H1 (cell line): Measurements from ENCODE around the gene TSC22D1. TPM values are rescaled to one million over a fixed set of nuclear protein-coding genes. Genes with fewer than 3 reads are reported as not detected.

ENCODE experiments used
- CTCF ChIA-PET: fragments of 300-600 bp; sonication (Branson Sonifier 250); formaldehyde crosslinking; loops from one replicate; lab custom pipeline; 2021; ENCODE audit not compliant: partially characterized antibody; lab: Charles Lee
- POLR2A ChIA-PET: fragments of 300-600 bp; sonication (Branson Sonifier 250); formaldehyde crosslinking; loops from one replicate; lab custom pipeline; 2021; ENCODE audit warnings: inconsistent platforms; ENCODE audit not compliant: partially characterized antibody; lab: Charles Lee
- DNase-seq, 2 experiments: peaks; one replicate each; pipeline versions ENCODE4 v3.0.0 to v3.0.0-alpha.2; 2010 to 2022; ENCODE audit warnings: low spot score in 2 of 2, low read depth in 1 of 2, mixed read lengths in 1 of 2
- FAIRE-seq: peaks from 2 replicates; lab custom pipeline; 2011; peaks lifted over from hg19 to GRCh38; lab: Jason Lieb, UNC
- H2AFZ ChIP-seq: 2 replicates; pipeline ENCODE4 v1.8.1; 2012; ENCODE audit warnings: low read length, inconsistent platforms
- H2AK5ac ChIP-seq: 2 replicates; pipeline ENCODE4 v1.6.1; 2013; ENCODE audit warnings: low read depth, low read length
- H2BK120ac ChIP-seq: replicated peaks from 2 replicates; pipeline ENCODE3; 2013; ENCODE audit warnings: low read depth, low read length, inconsistent platforms
- H2BK12ac ChIP-seq: 2 replicates; pipeline ENCODE4 v1.6.1; 2013; ENCODE audit warnings: low read depth, low read length
- H2BK15ac ChIP-seq: 2 replicates; pipeline ENCODE4 v1.6.1; 2013; ENCODE audit warnings: low read length
- H2BK20ac ChIP-seq: 2 replicates; pipeline ENCODE4 v1.6.1; 2013; ENCODE audit warnings: low read length
- H2BK5ac ChIP-seq: 2 replicates; pipeline ENCODE4 v1.6.1; 2013; ENCODE audit warnings: low read depth, low read length
- H3K14ac ChIP-seq: 2 replicates; pipeline ENCODE4 v1.6.1; 2013; ENCODE audit warnings: inconsistent platforms; ENCODE audit not compliant: insufficient read length
- H3K18ac ChIP-seq: 2 replicates; pipeline ENCODE4 v1.6.1; 2013; ENCODE audit warnings: low read length; ENCODE audit errors: extremely low read depth
- H3K23ac ChIP-seq: 2 replicates; pipeline ENCODE4 v1.6.1; 2013; ENCODE audit warnings: inconsistent platforms; ENCODE audit not compliant: insufficient read length
- H3K23me2 ChIP-seq: 2 replicates; pipeline ENCODE4 v1.6.1; 2013; ENCODE audit warnings: low read depth, low read length
- H3K27ac ChIP-seq: 2 replicates; pipeline ENCODE4 v1.6.1; 2011; ENCODE audit warnings: low read depth, low read length, inconsistent platforms
- H3K27me3 ChIP-seq, 4 experiments: replicated peaks in 1 of 4; 1 replicate in 1 of 4; 2 replicates in 3 of 4; pipeline versions ENCODE4 v1.6.1 to v1.8.1; 2011 to 2013; ENCODE audit warnings: low read length in 3 of 4, mild to moderate bottlenecking in 3 of 4, inconsistent platforms in 2 of 4, mixed read lengths in 2 of 4, moderate library complexity in 1 of 4; ENCODE audit not compliant: control insufficient read depth in 3 of 4, insufficient read depth in 3 of 4; ENCODE audit errors: extremely low read depth in 1 of 4
- H3K36me3 ChIP-seq, 4 experiments: 2 replicates each; pipeline versions ENCODE4 v1.6.1 to v1.8.1; 2011 to 2013; ENCODE audit warnings: mild to moderate bottlenecking in 4 of 4, low read length in 3 of 4, moderate library complexity in 2 of 4, control low read depth in 1 of 4, inconsistent platforms in 1 of 4; ENCODE audit not compliant: insufficient read depth in 4 of 4, control insufficient read depth in 2 of 4
- H3K4ac ChIP-seq: replicated peaks from 2 replicates; pipeline ENCODE3; 2013; ENCODE audit warnings: low read length, low read depth, mixed read lengths, inconsistent platforms; ENCODE audit not compliant: insufficient read length
- H3K4me1 ChIP-seq, 4 experiments: replicated peaks in 1 of 4; 1 replicate in 1 of 4; 2 replicates in 3 of 4; pipeline versions ENCODE4 v1.6.1 to v1.8.1; 2011 to 2013; ENCODE audit warnings: low read length in 3 of 4, inconsistent platforms in 2 of 4, mixed read lengths in 1 of 4; ENCODE audit not compliant: insufficient read depth in 4 of 4, control insufficient read depth in 3 of 4
- H3K4me2 ChIP-seq, 2 experiments: 2 replicates each; pipeline versions ENCODE4 v1.6.1 to v1.8.1; 2011 to 2013; ENCODE audit warnings: low read depth in 2 of 2, low read length in 2 of 2, control low read depth in 1 of 2, inconsistent platforms in 1 of 2, mild to moderate bottlenecking in 1 of 2; ENCODE audit not compliant: insufficient read depth in 1 of 2
- H3K4me3 ChIP-seq, 4 experiments: fragments of 200-600, 300-600 bp in 1 of 4; sonication (generic), shearing (Covaris generic), sonication (Bioruptor Twin) in 1 of 4; 2 replicates each; pipeline versions ENCODE4 v1.5.1 to v1.8.1; 2011 to 2016; ENCODE audit warnings: low read length in 4 of 4, low read depth in 3 of 4, control low read depth in 2 of 4, inconsistent platforms in 2 of 4, mild to moderate bottlenecking in 2 of 4, mixed read lengths in 1 of 4, moderate library complexity in 1 of 4; ENCODE audit not compliant: insufficient read depth in 2 of 4; ENCODE audit errors: extremely low read depth in 1 of 4
- H3K56ac ChIP-seq: replicated peaks from 2 replicates; pipeline ENCODE3; 2013; ENCODE audit warnings: low read depth, mild to moderate bottlenecking, mixed read lengths, low read length, inconsistent platforms; ENCODE audit not compliant: insufficient read length
- H3K79me1 ChIP-seq: 2 replicates; pipeline ENCODE4 v1.6.1; 2013; ENCODE audit warnings: low read depth, low read length, control low read depth
- H3K79me2 ChIP-seq, 2 experiments: 2 replicates each; pipeline versions ENCODE4 v1.6.1 to v1.8.1; 2012 to 2013; ENCODE audit warnings: low read length in 2 of 2, mild to moderate bottlenecking in 2 of 2, inconsistent platforms in 1 of 2; ENCODE audit not compliant: insufficient read depth in 2 of 2, control insufficient read depth in 1 of 2
- H3K9ac ChIP-seq, 4 experiments: replicated peaks in 1 of 4; 1 replicate in 1 of 4; 2 replicates in 3 of 4; pipeline versions ENCODE4 v1.6.1 to v1.8.1; 2011 to 2013; ENCODE audit warnings: low read depth in 3 of 4, low read length in 3 of 4, control low read depth in 2 of 4, mild to moderate bottlenecking in 2 of 4, moderate library complexity in 2 of 4, inconsistent platforms in 1 of 4; ENCODE audit errors: extremely low read depth in 1 of 4
- H3K9me3 ChIP-seq, 2 experiments: 2 replicates each; pipeline versions ENCODE4 v1.6.1 to v1.8.1; 2012 to 2013; ENCODE audit warnings: mild to moderate bottlenecking in 2 of 2, moderate library complexity in 2 of 2, control low read depth in 1 of 2, inconsistent platforms in 1 of 2, low read depth in 1 of 2, low read length in 1 of 2, mixed read lengths in 1 of 2; ENCODE audit not compliant: insufficient read depth in 2 of 2
- H4K20me1 ChIP-seq, 2 experiments: replicated peaks in 1 of 2; 2 replicates each; pipeline versions ENCODE3 to v1.8.1; 2011 to 2013; ENCODE audit warnings: inconsistent platforms in 2 of 2, low read length in 2 of 2, mild to moderate bottlenecking in 1 of 2; ENCODE audit not compliant: insufficient read depth in 2 of 2, control insufficient read depth in 1 of 2
- H4K5ac ChIP-seq: 2 replicates; pipeline ENCODE4 v1.6.1; 2013; ENCODE audit warnings: low read length, low read depth, mixed read lengths, inconsistent platforms; ENCODE audit not compliant: insufficient read length
- H4K8ac ChIP-seq: 2 replicates; pipeline ENCODE4 v1.8.0; 2013; ENCODE audit warnings: mild to moderate bottlenecking, moderate library complexity, low read length, inconsistent platforms; ENCODE audit not compliant: insufficient read depth; ENCODE audit errors: extremely low read depth
- H4K91ac ChIP-seq: replicated peaks from 2 replicates; pipeline ENCODE3; 2013; ENCODE audit warnings: low read length, mixed read lengths, inconsistent platforms; ENCODE audit not compliant: insufficient read length
- ATF3 ChIP-seq: IDR thresholded peaks from 2 replicates; pipeline ENCODE4 v1.6.1; 2011; ENCODE audit warnings: low read depth, mild to moderate bottlenecking, low read length; ENCODE audit not compliant: insufficient read depth
- CEBPB ChIP-seq: IDR thresholded peaks from 2 replicates; pipeline ENCODE4 v1.6.1; 2012; ENCODE audit warnings: low read depth, low read length
- CREB1 ChIP-seq: IDR thresholded peaks from 2 replicates; pipeline ENCODE4 v1.6.1; 2012; ENCODE audit warnings: inconsistent platforms
- CTBP2 ChIP-seq: IDR thresholded peaks from 2 replicates; pipeline ENCODE4 v1.7.0; 2011; ENCODE audit warnings: borderline replicate concordance, mild to moderate bottlenecking, moderate library complexity, mixed read lengths, low read length; ENCODE audit not compliant: insufficient read depth, insufficient read length
- MAX ChIP-seq: IDR thresholded peaks from 2 replicates; pipeline ENCODE4 v1.6.1; 2012; ENCODE audit warnings: inconsistent platforms
- NANOG ChIP-seq: IDR thresholded peaks from 2 replicates; pipeline ENCODE4 v1.6.1; 2011; ENCODE audit warnings: low read length, low read depth, mild to moderate bottlenecking, inconsistent platforms; ENCODE audit not compliant: insufficient read depth, poor library complexity, severe bottlenecking
- NRF1 ChIP-seq: IDR thresholded peaks from 2 replicates; pipeline ENCODE4 v1.6.1; 2011; ENCODE audit warnings: mild to moderate bottlenecking, low read depth, low read length, improper control_type of control experiment
- RNF2 ChIP-seq: fragments of 200-900, 300-1000 bp; sonication (generic); IDR thresholded peaks from 2 replicates; pipeline ENCODE4 v1.7.1; 2016; ENCODE audit warnings: borderline replicate concordance, low read depth, mild to moderate bottlenecking, antibody characterized with exemption, low read length; ENCODE audit not compliant: poor library complexity, severe bottlenecking; ENCODE audit errors: missing control alignments
- WGBS, 2 experiments: shearing (Covaris generic) in 1 of 2; methylation state at CpG; one replicate each; pipeline versions ENCODE4 v1.1.6 to v1.1.7; 2013 to 2015; ENCODE audit warnings: low lambda C conversion rate in 2 of 2, mixed read lengths in 2 of 2, inconsistent platforms in 1 of 2, low coverage in 1 of 2, missing lambda C conversion rate in 1 of 2; ENCODE audit not compliant: insufficient replicate concordance in 2 of 2, insufficient coverage in 1 of 2, insufficient read length in 1 of 2; ENCODE audit errors: extremely low coverage in 1 of 2, missing lambda C conversion rate in 1 of 2; 5-methylcytosine and 5-hydroxymethylcytosine counted together
- polyA plus RNA-seq, 7 experiments: library from polyadenylated mRNA; depleted of rRNA in 3 of 7; stranded (reverse) in 5 of 7; unstranded in 2 of 7; fragments of >200 nt in 5 of 7; fragments of 200-250 nt in 2 of 7; gene quantifications; 1 replicate in 5 of 7; 2 replicates in 1 of 7; 4 replicates in 1 of 7; pipeline versions ENCODE4 v1.2.1 to v1.2.3, GENCODE V29; 2011 to 2013; ENCODE audit warnings: missing spikeins in 2 of 7, mixed read lengths in 2 of 7
- total RNA-seq: library from RNA; stranded (reverse); fragmentation: NEBNext Ultra II Directional; extraction: Animal tissue kit (Norgen Biotek cat#: 25700); gene quantifications from 2 replicates; pipeline ENCODE4 v1.2.1, GENCODE V29; 2021

Gene TSC22D1
- total and polyA plus RNA-seq, 2 of the 8 experiments (the other 6 are each of a cell fraction or from before 2014, with no cell fraction given), result 52.6 to 80.9 TPM

- Histone ChIP-seq H3K23ac (no peak overlapping the region), H3K4me1 (peaks cover 0 to 4% (median 2%) of the 10 kb centered on the region in 4 experiments; a peak in 3 of 7 replicates), H3K4ac (no peak overlapping the region), H2AFZ (no peak overlapping the region), H3K36me3 (no peaks in the 10 kb centered on the region), H3K9ac (no peak overlapping the region), H4K20me1 (no peaks in the 10 kb centered on the region), H3K27me3 (no peaks in the 10 kb centered on the region), H3K4me2 (no peak overlapping the region), H4K5ac (no peak overlapping the region), H3K14ac (no peak overlapping the region), H3K56ac (no peak overlapping the region), H3K79me1 (no peaks in the 10 kb centered on the region), H3K18ac (no peak overlapping the region), H3K9me3 (no peaks in the 10 kb centered on the region), H3K27ac (no peak overlapping the region), H3K23me2 (no peaks in the 10 kb centered on the region), H2BK15ac (no peak overlapping the region), H2BK120ac (no peak overlapping the region), H3K4me3 (no peak overlapping the region), H2BK12ac (no peak overlapping the region; the same call in 1 of the 2 replicates), H4K8ac (no peak overlapping the region), H3K79me2 (no peaks in the 10 kb centered on the region), H2BK20ac (no peak overlapping the region), H2BK5ac (no peak overlapping the region), H2AK5ac (no peak overlapping the region), H4K91ac (no peak overlapping the region)
- TF ChIP-seq NANOG, result no peak
- no peak for TF ChIP-seq NRF1
- no peak for TF ChIP-seq CREB1
- TF ChIP-seq ATF3, result no peak
- no peak for TF ChIP-seq CEBPB
- TF ChIP-seq MAX, result no peak
- no peak for TF ChIP-seq CTBP2
- TF ChIP-seq RNF2, result no peak
- ChIA-PET CTCF (interaction anchor here (0.6 to 1.6 kb wide), 7 partner anchors 9 to 494 kb away, joined by 3 to 5 read pairs (median 3); no protein-coding TSS in a partner anchor), POLR2A (interaction anchor here (0.8 to 2.0 kb wide), 4 partner anchors 20 to 41 kb away, joined by 3 to 9 read pairs (median 4); no protein-coding TSS in a partner anchor)
- DNase-seq, result no peak
- 93% methylated on average over 8 of the region's 8 CpGs; no CpG with 5 or more reads in 1 of the 2 experiments for WGBS, 2 experiments
- FAIRE-seq, result no peak
Measured at GRCh38 chr13:44395976-44396694, 180.0 kb downstream of the TSC22D1 start.
